ENCODE results near the gene TBX1.

The TBX1 gene

GRCh38 chr22:19763458-19764298 lies 3.1 kb downstream of the TBX1 start:
- no peak overlapping the region for H3K27ac ChIP-seq
- H3K4me3 ChIP-seq (IDR thresholded peaks at IDR 0.05; ENCODE audit: insufficient read depth, low read depth, low read length) = no peak overlapping the region
- no peak overlapping the region for H3K9ac ChIP-seq
- no peaks in the 10 kb centered on the region for H4K20me1 ChIP-seq (ENCODE audit: insufficient read depth)
- no peak overlapping the region for H3K4me2 ChIP-seq
- no peak overlapping the region for H2AFZ ChIP-seq (ENCODE audit: low read depth)
- no peaks in the 10 kb centered on the region for H3K79me2 ChIP-seq (ENCODE audit: insufficient read depth, low read depth)
- H3K36me3 ChIP-seq (ENCODE audit: insufficient read depth) = no peaks in the 10 kb centered on the region
- TF ChIP-seq CTCF (conservative IDR thresholded peaks at IDR 0.05; ENCODE audit: low read depth, low read length) = no peak
- no peaks in the 10 kb centered on the region for H3K4me1 ChIP-seq (ENCODE audit: low read depth, poor library complexity, severe bottlenecking)
- H3K27me3 ChIP-seq (ENCODE audit: insufficient read depth, low read depth) = peaks cover 33% of the 10 kb centered on the region; the same call in 1 of the 2 replicates

DNA sequence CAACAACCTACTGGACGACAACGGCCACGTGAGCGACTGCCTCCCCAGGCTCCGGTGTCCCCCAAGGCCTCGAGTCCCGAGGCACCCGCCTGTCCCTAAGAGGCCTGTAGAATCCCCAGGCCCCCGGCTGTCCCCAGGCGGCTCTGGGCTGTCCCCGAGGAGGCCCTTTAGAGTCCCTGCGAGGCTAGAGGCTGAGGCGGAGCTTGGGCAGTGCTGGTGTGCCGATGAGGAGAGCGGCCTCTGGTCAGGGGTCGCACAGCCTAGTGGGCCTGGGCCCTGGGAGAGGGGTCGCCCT lies 3.7 kb downstream of the TBX1 start:
- no peak for TF ChIP-seq CTCF (conservative IDR thresholded peaks at IDR 0.05; ENCODE audit: low read depth, low read length)
- Histone ChIP-seq H3K27me3 (ENCODE audit: insufficient read depth, low read depth) (peaks cover 33% of the 10 kb centered on the region; the same call in 1 of the 2 replicates), H2AFZ (ENCODE audit: low read depth) (no peak overlapping the region), H3K4me1 (ENCODE audit: low read depth, poor library complexity, severe bottlenecking) (no peaks in the 10 kb centered on the region), H3K27ac (no peak overlapping the region), H3K9ac (no peak overlapping the region), H3K79me2 (ENCODE audit: insufficient read depth, low read depth) (no peaks in the 10 kb centered on the region), H3K4me3 (IDR thresholded peaks at IDR 0.05; ENCODE audit: insufficient read depth, low read depth, low read length) (no peak overlapping the region), H3K36me3 (ENCODE audit: insufficient read depth) (no peaks in the 10 kb centered on the region), H4K20me1 (ENCODE audit: insufficient read depth) (no peaks in the 10 kb centered on the region), H3K4me2 (no peak overlapping the region)

- Histone ChIP-seq H4K20me1 (ENCODE audit: insufficient read depth) (no peaks in the 10 kb centered on the region), H3K9ac (no peak overlapping the region), H3K79me2 (ENCODE audit: insufficient read depth, low read depth) (no peaks in the 10 kb centered on the region), H3K27me3 (ENCODE audit: insufficient read depth, low read depth) (peaks cover 34% of the 10 kb centered on the region; the same call in 1 of the 2 replicates), H3K27ac (no peak overlapping the region), H2AFZ (ENCODE audit: low read depth) (no peak overlapping the region), H3K36me3 (ENCODE audit: insufficient read depth) (no peaks in the 10 kb centered on the region), H3K4me2 (no peak overlapping the region), H3K4me3 (IDR thresholded peaks at IDR 0.05; ENCODE audit: insufficient read depth, low read depth, low read length) (no peak overlapping the region), H3K4me1 (ENCODE audit: low read depth, poor library complexity, severe bottlenecking) (no peaks in the 10 kb centered on the region)
- no peak for TF ChIP-seq CTCF (conservative IDR thresholded peaks at IDR 0.05; ENCODE audit: low read depth, low read length)
These were observed 4.3 kb downstream of the TBX1 start for GRCh38 chr22:19764636-19765476.

GRCh38 chr22:19765477-19766239 lies 5.1 kb downstream of the TBX1 start:
- no peak for TF ChIP-seq CTCF (conservative IDR thresholded peaks at IDR 0.05; ENCODE audit: low read depth, low read length)
- Histone ChIP-seq H4K20me1 (ENCODE audit: insufficient read depth) (no peaks in the 10 kb centered on the region), H3K4me1 (ENCODE audit: low read depth, poor library complexity, severe bottlenecking) (no peaks in the 10 kb centered on the region), H3K9ac (no peak overlapping the region), H3K27ac (no peak overlapping the region), H3K4me3 (IDR thresholded peaks at IDR 0.05; ENCODE audit: insufficient read depth, low read depth, low read length) (no peak overlapping the region), H3K4me2 (no peak overlapping the region), H3K36me3 (ENCODE audit: insufficient read depth) (no peaks in the 10 kb centered on the region), H2AFZ (ENCODE audit: low read depth) (no peak overlapping the region), H3K27me3 (ENCODE audit: insufficient read depth, low read depth) (peaks cover 36% of the 10 kb centered on the region; the same call in 1 of the 2 replicates), H3K79me2 (ENCODE audit: insufficient read depth, low read depth) (no peaks in the 10 kb centered on the region)
